Stimulated activated CD8-positive, alpha-beta memory T cell treated with anti-CD3 and anti-CD28 coated beads, Interleukin-7, amount 100 ng/mL, for 4 hours (primary cell): ENCODE results near the gene NTRK3.

ENCODE experiments used
- DNase-seq, 2 donors: peaks; one replicate each; pipeline ENCODE4 v3.0.0-alpha.2; 2020; ENCODE audit warnings: low read depth in 2 of 2

Gene NTRK3

GRCh38 chr15:87985451-87985850 lies 271.1 kb downstream of the NTRK3 start:
- DNase-seq: no peak

- DNase-seq: no peak
Observed at GRCh38 chr15:87981969-87982368, 274.6 kb downstream of the NTRK3 start.

- no peak for DNase-seq
Observed at GRCh38 chr15:87977907-87978306, 278.6 kb downstream of the NTRK3 start.

GRCh38 chr15:87976552-87976951 lies 280.0 kb downstream of the NTRK3 start:
- DNase-seq: no peak

GRCh38 chr15:87973501-87974215 lies 282.9 kb downstream of the NTRK3 start:
- DNase-seq: no peak

- no peak for DNase-seq
Observed at GRCh38 chr15:87971076-87971475, 285.5 kb downstream of the NTRK3 start.

- DNase-seq: no peak
Observed at GRCh38 chr15:87967951-87968350, 288.6 kb downstream of the NTRK3 start.

- DNase-seq: no peak
Observed at GRCh38 chr15:87965304-87965703, 291.2 kb downstream of the NTRK3 start.

GRCh38 chr15:87962428-87962827 lies 294.1 kb downstream of the NTRK3 start:
- no peak for DNase-seq

- no peak for DNase-seq
Observed at GRCh38 chr15:87961851-87962420, 294.6 kb downstream of the NTRK3 start.

GRCh38 chr15:87959662-87960061 lies 296.9 kb downstream of the NTRK3 start:
- DNase-seq: no peak

- DNase-seq: no peak
Observed at GRCh38 chr15:87959080-87959479, 297.5 kb downstream of the NTRK3 start.

- no peak for DNase-seq
Observed at GRCh38 chr15:87955284-87955909, 301.1 kb downstream of the NTRK3 start.

- DNase-seq: no peak
Observed at GRCh38 chr15:87954793-87955192, 301.7 kb downstream of the NTRK3 start.

- no peak for DNase-seq
Observed at GRCh38 chr15:87952736-87953287, 303.7 kb downstream of the NTRK3 start.

- DNase-seq: no peak
Observed at GRCh38 chr15:87949575-87950223, 306.8 kb downstream of the NTRK3 start.

- DNase-seq: no peak
Observed at GRCh38 chr15:87949151-87949574, 307.4 kb downstream of the NTRK3 start.

- DNase-seq: no peak
Observed at GRCh38 chr15:87947560-87947959, 309.0 kb downstream of the NTRK3 start.

GRCh38 chr15:87945246-87945645 lies 311.3 kb downstream of the NTRK3 start:
- DNase-seq: no peak

GRCh38 chr15:87944691-87945090 lies 311.8 kb downstream of the NTRK3 start:
- DNase-seq: no peak

- no peak for DNase-seq
Observed at GRCh38 chr15:87944050-87944449, 312.5 kb downstream of the NTRK3 start.

GRCh38 chr15:87943626-87944025 lies 312.9 kb downstream of the NTRK3 start:
- DNase-seq: no peak
